Chondrocyte (in vitro differentiated cells): ENCODE data around the gene XRCC5. TPM values are rescaled to one million over a fixed set of nuclear protein-coding genes. Genes with fewer than 3 reads are reported as not detected.
"Not testable (repeated sequence)": the region's sequence is repeated elsewhere in the genome, so short reads cannot be mapped to it uniquely, and the experiment has no call there.

Source experiments
- DNase-seq: peaks from one replicate; pipeline ENCODE4 v3.0.0; 2021; ENCODE audit warnings: mixed read lengths, low spot score
- H3K27ac Mint-ChIP-seq: one replicate; pipeline ENCODE4 v1.8.0; 2021; ENCODE audit warnings: mild to moderate bottlenecking, moderate library complexity, mixed read lengths; ENCODE audit not compliant: unreplicated experiment
- H3K27me3 Mint-ChIP-seq: 2 replicates; pipeline ENCODE4 v1.8.0; 2021; ENCODE audit warnings: low read depth, mixed read lengths
- H3K36me3 Mint-ChIP-seq: 2 replicates; pipeline ENCODE4 v1.8.0; 2021; ENCODE audit warnings: low read depth, mixed read lengths
- H3K4me1 Mint-ChIP-seq: 2 replicates; pipeline ENCODE4 v1.8.0; 2021; ENCODE audit warnings: low read depth, mild to moderate bottlenecking, mixed read lengths
- H3K4me3 Mint-ChIP-seq: one replicate; pipeline ENCODE4 v1.8.0; 2021; ENCODE audit warnings: mild to moderate bottlenecking, moderate library complexity, mixed read lengths; ENCODE audit not compliant: unreplicated experiment
- H3K9me3 Mint-ChIP-seq: 2 replicates; pipeline ENCODE4 v1.8.0; 2021; ENCODE audit warnings: low read depth, mixed read lengths
- CTCF ChIP-seq: fragments of 200-600 bp; sonication (generic); IDR thresholded peaks from 2 replicates; pipeline ENCODE4 v1.5.0; 2021; ENCODE audit warnings: antibody characterized with exemption, mild to moderate bottlenecking, moderate library complexity
- total RNA-seq: library from RNA; stranded (reverse); gene quantifications from 3 replicates; pipeline ENCODE4 v1.2.1, GENCODE V29; 2021

XRCC5 gene
- total RNA-seq, 1 donor from 2014 or later, result 154 TPM

- H3K27me3 Mint-ChIP-seq, result no peaks in the 10 kb centered on the region
- no peak overlapping the region for H3K4me3 Mint-ChIP-seq
- H3K36me3 Mint-ChIP-seq, result no peaks in the 10 kb centered on the region
- no peak for TF ChIP-seq CTCF
- no peaks in the 10 kb centered on the region for H3K9me3 Mint-ChIP-seq
- DNase-seq, result no peak
- no peak overlapping the region for H3K27ac Mint-ChIP-seq
- peaks cover 9% of the 10 kb centered on the region for H3K4me1 Mint-ChIP-seq
These were observed 34.4 kb upstream of the XRCC5 start for GRCh38 chr2:216074794-216075193.

GRCh38 chr2:216075510-216076485, 33.4 kb upstream of the XRCC5 start:
- DNase-seq, result no peak
- no peak for TF ChIP-seq CTCF
- H3K9me3 Mint-ChIP-seq, result no peaks in the 10 kb centered on the region
- peaks cover 9% of the 10 kb centered on the region for H3K4me1 Mint-ChIP-seq
- H3K27me3 Mint-ChIP-seq, result no peaks in the 10 kb centered on the region
- no peak overlapping the region for H3K27ac Mint-ChIP-seq
- no peak overlapping the region for H3K4me3 Mint-ChIP-seq
- H3K36me3 Mint-ChIP-seq, result no peaks in the 10 kb centered on the region

GRCh38 chr2:216078776-216079175, 30.4 kb upstream of the XRCC5 start:
- peaks cover 21% of the 10 kb centered on the region for H3K4me1 Mint-ChIP-seq
- DNase-seq, result no peak
- no peak overlapping the region for H3K4me3 Mint-ChIP-seq
- no peak for TF ChIP-seq CTCF
- no peak overlapping the region for H3K27ac Mint-ChIP-seq
- no peaks in the 10 kb centered on the region for H3K27me3 Mint-ChIP-seq
- H3K36me3 Mint-ChIP-seq, result no peaks in the 10 kb centered on the region
- H3K9me3 Mint-ChIP-seq, result no peaks in the 10 kb centered on the region

- not testable (repeated sequence) for DNase-seq, H3K27ac Mint-ChIP-seq, H3K36me3 Mint-ChIP-seq, H3K9me3 Mint-ChIP-seq, H3K27me3 Mint-ChIP-seq, H3K4me3 Mint-ChIP-seq
- H3K4me1 Mint-ChIP-seq, result peaks cover 23% of the 10 kb centered on the region
These were observed 29.1 kb upstream of the XRCC5 start for GRCh38 chr2:216080048-216080447.

- no peak for DNase-seq
- TF ChIP-seq CTCF, result no peak
- Mint-ChIP-seq H3K4me3 (peak overlapping the region; percentile 81), H3K27me3 (no peaks in the 10 kb centered on the region), H3K27ac (no peak overlapping the region), H3K36me3 (no peaks in the 10 kb centered on the region), H3K4me1 (peaks cover 23% of the 10 kb centered on the region), H3K9me3 (no peaks in the 10 kb centered on the region)
These were observed 28.1 kb upstream of the XRCC5 start for GRCh38 chr2:216081012-216081411.
